OCI-LY7 (cell line): Measurements from ENCODE around the gene PRR18.

Experiments used
- EZH2phosphoT487 ChIP-seq: fragments of 200-600 bp; sonication (generic); IDR thresholded peaks from 2 replicates; pipeline ENCODE4 v1.6.1; 2018; ENCODE audit warnings: low read depth, borderline replicate concordance, mild to moderate bottlenecking, mixed run types, antibody characterized with exemption, low read length, moderate library complexity, mixed read lengths
- TF ChIP-seq, protein P1 (sequence below): fragments of 200-600 bp; sonication (generic); conservative IDR thresholded peaks from 2 replicates; pipeline ENCODE4 v1.5.1; 2014; ENCODE audit warnings: mild to moderate bottlenecking, antibody characterized with exemption, low read length, moderate library complexity, mixed read lengths

DNA sequence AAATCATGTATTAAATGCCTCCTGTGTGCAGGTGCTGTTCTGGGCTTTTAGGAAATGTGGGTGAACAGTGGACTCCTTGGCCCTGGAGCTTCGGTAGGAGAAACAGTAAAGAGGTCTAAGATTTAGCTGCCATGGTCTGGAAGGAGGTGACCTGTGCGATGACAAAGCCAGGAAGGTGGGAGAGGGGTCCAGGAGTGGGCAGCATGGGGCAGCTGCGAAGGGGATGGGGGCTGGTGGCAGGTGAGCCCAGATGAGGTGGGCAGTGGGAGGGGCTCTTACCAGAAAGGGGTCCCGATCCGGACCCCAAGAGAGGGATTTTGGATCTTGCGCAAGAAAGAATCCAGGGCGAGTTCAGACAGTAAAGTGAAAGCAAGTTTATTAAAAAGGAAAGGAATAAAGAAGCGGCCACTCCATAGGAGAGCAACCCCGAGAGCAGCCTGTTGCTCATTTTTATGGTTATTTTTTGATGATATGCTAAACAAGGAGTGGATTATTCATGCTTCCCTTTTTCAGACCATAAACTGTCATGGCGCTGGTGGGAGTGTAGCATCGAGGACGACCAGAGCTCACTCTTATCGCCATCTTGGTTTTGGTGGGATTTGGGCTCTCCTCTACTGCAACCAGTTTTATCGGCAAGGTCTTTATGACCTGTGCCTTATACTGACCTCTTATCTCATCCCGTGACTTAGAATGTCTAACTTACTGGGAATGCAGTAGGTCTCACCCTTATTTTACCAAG lies 38.7 kb downstream of the PRR18 start:
- TF ChIP-seq, protein P1, sequence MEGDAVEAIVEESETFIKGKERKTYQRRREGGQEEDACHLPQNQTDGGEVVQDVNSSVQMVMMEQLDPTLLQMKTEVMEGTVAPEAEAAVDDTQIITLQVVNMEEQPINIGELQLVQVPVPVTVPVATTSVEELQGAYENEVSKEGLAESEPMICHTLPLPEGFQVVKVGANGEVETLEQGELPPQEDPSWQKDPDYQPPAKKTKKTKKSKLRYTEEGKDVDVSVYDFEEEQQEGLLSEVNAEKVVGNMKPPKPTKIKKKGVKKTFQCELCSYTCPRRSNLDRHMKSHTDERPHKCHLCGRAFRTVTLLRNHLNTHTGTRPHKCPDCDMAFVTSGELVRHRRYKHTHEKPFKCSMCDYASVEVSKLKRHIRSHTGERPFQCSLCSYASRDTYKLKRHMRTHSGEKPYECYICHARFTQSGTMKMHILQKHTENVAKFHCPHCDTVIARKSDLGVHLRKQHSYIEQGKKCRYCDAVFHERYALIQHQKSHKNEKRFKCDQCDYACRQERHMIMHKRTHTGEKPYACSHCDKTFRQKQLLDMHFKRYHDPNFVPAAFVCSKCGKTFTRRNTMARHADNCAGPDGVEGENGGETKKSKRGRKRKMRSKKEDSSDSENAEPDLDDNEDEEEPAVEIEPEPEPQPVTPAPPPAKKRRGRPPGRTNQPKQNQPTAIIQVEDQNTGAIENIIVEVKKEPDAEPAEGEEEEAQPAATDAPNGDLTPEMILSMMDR, result no peak
- no peak for TF ChIP-seq EZH2phosphoT487
